Measurements from ENCODE around the gene FAM162B.
"Not testable (repeated sequence)": the region's sequence is repeated elsewhere in the genome, so short reads cannot be mapped to it uniquely, and the experiment has no call there.

The FAM162B gene

DNA sequence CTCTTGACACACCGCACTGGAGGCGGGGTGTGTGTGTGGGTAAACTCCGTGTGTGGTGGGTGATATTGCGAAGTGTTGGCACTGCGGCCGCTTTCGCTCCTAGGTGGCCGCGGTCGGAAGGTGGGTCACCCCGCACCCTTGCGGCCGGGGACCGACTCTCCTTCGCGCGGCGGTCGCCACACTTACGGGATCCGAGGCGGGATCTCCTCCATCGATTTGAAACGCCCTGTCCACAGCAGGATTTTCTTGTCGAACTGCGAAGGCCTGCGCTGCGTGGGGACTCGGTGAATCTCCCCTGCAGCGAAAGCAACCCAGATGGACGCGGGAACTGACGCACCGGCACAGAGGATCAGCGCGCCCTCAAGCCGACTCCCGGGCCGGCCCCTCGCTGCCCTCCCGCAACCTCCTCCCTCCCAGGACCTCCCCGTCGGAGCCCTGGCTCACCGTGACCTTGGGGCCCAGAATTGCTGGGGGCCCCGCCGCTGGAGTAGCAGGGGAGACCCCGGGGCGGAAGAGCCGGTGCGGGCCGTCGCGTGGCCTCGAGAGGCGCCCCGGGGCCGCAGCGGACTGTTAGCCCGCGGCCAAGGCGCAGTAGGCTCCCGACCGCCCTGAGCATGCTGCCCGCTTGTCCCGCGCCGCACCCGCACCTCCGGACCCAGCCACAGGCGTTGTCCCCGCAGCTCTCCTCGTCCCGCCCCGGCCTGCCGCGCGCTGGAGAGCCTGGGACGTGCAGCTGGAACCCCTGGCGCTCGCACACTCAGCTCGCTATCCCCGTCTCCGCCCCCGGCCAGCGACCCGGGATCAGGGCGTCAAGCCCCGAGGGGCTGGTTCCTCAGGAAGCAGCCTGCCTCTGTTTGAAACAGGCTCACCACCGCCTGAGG is at the start of gene FAM162B:
Gene FAM162B (minus strand): TSS at position 759 of the 881 bp plus-strand sequence. CDS start 143 bp downstream, at position 616.
- DNase-seq = no peak

DNA sequence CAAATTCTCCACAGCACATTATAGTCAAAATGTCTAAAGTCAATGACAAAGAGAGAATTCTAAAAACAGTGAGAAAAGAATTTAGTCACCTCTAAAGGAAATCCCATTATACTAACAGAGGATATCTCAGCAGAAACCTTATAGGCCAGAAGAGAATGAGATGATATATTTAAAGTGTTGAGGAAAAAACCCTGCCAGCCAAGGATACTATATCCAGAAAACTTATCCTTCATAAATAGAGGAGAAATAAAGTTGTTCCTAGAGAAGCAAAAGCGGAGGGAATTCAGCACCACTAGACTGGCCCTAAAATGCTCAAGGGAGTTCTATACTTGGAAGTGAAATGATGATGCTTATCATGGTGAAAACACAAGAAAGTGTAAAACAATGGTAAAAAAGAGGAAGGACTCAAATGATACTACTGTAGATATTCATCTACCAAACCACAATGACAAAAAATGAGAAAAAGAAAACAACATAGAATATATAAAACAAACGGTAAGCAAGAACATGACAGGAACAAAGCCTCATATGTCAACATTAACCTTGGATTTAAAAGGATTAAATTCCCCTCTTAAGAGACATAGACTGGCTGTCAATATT is 46.6 kb upstream of the FAM162B start:
- no peak for DNase-seq

DNA sequence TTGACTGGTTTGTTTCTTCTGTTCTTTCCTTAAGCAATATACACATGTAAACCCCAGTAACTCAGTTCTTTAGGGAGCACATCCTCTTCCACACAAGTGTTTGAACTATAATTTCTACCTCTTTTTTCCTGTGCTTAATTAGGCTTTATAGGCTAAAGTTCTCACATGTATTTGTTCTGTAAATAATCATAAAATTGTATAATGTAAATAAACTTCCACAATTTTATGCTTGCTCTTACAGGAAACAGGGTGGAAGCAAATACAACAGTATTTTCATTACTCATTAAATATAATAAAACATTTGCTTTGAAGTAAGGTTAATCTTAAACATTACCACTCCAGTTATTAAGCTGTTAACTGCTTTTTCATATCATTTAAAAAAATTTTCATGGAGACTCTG is 36.5 kb upstream of the FAM162B start:
- no peak for DNase-seq

GRCh38 chr6:116799945-116800344 is 34.4 kb upstream of the FAM162B start:
- DNase-seq = no peak

DNA sequence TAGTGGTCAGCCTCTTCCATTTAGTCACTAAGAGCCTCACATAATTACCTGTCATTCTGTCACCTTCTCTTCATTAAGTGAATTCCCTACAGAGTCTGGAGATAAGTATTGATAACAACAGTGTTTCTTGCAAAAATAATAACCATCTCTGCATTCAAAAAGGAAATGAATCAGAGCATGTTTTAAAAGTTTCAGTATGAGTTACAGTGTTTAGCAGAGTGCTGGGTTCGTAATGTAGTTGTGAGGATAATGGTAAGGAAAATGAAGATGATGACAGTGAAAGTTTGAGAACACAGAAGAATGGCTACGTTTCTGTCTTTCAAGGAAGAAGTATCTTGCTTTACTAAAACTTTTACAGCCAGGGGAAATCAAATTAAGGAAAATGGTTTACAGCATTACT is 32.1 kb upstream of the FAM162B start:
- DNase-seq = no peak

- no peak for DNase-seq
Measured at GRCh38 chr6:116793224-116793623, 27.7 kb upstream of the FAM162B start.

DNA sequence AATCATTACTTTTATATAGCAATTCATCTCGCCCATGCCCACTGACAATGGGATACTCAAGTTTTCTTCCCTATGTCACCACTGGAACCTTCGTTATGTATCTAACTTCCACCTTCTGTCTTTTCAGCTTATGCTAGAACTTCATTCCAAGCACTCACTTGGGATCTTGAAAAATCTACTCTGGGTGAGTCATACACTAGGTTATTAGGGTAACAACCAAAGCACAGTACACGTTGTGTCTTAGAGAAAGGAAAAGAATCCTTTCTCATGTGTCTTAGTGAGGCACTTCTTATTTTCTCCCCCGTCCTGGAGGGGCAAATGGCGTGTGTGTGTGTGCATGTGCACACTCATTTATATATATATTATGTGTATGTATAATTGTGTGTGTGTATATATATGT is 18.3 kb upstream of the FAM162B start:
- DNase-seq = no peak

DNA sequence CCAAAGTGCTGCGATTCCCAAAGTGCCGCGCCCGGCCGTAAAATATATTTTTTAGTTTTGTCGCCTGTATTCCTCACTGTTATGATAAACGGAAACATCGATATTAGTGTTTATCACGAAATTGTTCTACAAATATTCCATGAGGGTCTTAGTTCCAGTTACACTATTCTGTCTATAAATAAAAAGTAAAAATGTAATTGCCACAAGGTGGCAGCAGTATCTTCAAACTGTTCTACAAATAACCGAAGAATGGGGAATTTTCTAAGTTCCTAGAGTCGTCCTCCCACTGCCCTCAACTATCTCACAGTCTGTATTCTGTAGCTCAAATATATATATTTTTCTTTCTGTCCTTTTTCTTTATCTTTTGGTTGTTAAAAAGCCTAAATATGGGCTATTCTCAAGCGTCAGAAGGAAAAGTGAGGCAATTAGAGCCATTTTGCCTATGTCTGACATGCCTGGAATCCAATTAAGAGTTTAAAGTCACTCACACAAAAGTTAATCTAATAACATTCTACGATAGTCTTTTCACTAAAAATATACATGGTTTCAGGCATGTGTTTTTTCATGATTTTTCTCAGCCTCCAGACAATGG is 14.2 kb upstream of the FAM162B start:
- DNase-seq = peak; percentile 49

- DNase-seq = peak; percentile 12
Measured at GRCh38 chr6:116773886-116774285, 8.4 kb upstream of the FAM162B start.

GRCh38 chr6:116772450-116772849 is 6.9 kb upstream of the FAM162B start:
- no peak for DNase-seq

DNA sequence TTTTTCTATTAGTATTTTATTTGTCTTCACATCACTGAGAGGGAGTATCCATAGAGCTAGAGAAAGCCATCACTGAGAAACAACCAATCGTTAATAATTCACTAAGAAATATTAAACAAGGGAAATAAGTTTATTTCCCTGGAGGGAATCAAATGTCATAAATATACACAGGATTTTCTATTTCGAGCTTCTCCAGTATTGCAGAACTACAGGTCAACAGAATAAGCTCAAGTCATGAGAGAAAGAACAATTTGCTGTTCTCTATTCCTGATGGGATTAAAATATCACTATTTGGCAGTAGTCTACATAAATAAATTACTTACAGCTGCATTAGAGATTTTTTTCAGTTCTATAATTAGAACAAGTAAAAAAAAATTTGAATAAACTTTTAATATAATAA is 2.2 kb upstream of the FAM162B start:
- no peak for DNase-seq

GRCh38 chr6:116766506-116767176 is 1.1 kb upstream of the FAM162B start:
- DNase-seq = no peak

DNA sequence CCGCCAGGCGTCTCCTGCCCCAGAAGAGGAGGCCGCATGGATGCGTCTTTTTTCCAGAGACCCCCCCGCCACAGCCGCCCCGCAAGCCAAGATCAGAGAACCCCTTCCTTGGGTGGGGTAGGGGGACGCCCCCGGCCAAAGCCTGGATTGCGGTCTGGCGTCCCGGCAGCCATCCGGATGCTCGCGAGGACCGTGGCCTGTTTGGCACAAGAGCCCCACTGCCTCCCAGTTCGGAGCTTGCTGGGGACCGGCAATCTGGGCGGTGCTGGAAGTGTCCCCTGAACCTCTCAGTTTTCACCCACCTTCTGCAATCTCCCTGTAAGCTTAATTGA is 924 bp downstream of the FAM162B start:
- no peak for DNase-seq

DNA sequence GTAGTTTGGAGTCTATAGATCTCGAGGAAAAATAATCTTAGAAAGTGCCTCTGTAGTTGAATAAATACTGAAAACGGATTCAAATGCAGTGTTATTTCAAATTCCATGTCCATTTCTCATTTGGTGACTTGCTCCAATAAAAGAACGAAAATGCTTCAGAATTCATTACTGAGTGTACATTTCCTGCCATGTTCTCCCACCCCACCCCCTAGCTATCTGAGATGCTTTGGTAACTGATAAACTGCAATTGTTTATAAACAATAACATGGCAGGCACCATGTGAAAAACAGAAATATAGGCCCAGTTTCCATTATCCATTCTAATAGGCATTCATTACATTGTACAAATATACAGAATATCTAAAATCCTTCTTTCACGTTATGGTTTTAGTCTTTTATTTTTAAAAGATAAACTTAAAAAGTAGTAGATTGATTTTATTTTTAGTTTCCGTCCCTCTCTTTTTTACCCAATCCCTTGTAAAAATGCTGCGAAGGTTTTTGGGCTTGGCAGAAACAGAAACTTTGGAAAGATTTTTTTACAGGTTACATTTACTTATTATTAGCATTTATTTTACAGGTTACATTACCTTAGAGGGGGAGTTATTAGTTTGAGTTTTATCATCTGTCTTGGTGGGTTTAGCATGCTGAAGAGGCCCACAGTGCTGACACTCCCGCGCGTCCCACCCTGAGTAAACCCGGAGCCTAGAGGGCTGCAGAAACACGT is 1.5 kb downstream of the FAM162B start:
- DNase-seq = no peak

GRCh38 chr6:116763048-116763447 is 2.5 kb downstream of the FAM162B start:
- no peak for DNase-seq

DNA sequence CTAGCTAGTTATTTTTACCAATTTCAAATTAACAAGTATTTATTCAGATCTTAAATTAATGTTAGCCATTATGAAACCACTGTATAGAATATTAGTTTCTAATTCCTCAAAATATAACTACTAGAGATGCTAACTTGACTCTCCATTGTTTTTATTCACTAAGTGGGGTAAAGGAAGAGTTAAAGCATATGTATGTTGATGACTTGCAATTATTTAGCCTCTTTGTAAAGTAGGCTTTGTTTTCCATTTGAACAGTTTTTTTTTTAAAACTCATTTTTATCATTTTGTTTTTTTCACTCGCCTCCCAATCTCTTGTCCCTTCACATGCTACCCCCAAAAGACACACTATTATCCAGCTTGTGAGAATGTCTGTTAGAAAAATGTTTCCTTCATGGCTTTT is 3.3 kb downstream of the FAM162B start:
- DNase-seq = no peak

GRCh38 chr6:116761779-116762178 is 3.7 kb downstream of the FAM162B start:
- DNase-seq = no peak

- DNase-seq = no peak
Measured at GRCh38 chr6:116745176-116745575, 20.3 kb downstream of the FAM162B start.

GRCh38 chr6:116741571-116741970 is 23.9 kb downstream of the FAM162B start:
- no peak for DNase-seq

DNA sequence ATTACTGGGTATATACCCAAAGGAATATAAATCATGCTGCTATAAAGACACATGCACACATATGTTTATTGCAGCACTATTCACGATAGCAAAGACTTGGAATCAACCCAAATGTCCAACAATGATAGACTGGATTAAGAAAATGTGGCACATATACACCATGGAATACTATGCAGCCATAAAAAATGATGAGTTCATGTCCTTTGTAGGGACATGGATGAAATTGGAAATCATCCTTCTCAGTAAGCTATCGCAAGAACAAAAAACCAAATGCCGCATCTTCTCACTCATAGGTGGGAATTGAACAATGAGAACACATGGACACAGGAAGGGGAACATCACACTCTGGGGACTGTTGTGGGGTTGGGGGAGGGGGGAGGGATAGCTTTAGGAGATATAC is 25.0 kb downstream of the FAM162B start:
- not testable (repeated sequence) for DNase-seq

GRCh38 chr6:116737004-116737403 is 28.5 kb downstream of the FAM162B start:
- no peak for DNase-seq

DNA sequence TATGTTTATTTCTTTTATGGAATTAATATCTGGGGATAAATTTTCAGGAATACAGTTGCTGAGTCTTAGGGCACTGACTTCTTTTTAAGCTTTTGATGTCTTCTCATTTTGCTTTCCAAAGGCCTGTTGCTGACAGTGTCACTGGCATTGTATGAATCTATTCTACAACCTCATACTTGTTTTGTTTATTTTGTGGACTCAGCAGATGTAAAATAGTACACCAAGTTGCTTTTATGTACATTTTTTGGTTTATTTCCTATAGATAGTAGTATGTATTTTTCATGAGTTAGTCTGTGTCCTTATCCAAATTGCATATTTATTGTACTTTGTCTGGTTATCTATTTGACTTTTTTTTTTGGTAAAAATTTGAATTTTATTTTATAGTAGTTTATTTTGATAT is 35.0 kb downstream of the FAM162B start:
- no peak for DNase-seq

DNA sequence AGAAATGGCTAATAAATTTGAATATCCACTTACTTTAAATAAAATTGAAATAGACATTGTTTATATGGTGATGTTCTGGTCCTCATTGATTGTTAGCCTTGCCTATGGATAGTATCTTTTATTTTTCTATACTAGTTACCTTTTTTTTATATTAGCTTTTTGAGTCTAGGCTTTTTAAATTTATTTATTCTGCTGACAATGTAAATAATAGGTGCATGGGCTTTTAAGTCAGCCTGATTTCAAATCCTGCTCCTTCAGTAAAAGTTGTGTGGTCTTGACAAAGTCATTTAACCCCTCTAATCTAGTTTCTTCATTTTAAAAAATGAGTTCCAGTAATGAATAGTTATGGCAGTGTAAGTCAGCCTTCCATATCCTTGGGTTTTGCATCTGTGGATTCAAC is 38.6 kb downstream of the FAM162B start:
- no peak for DNase-seq
